ENCODE results near the gene PLSCR5. TPM values are rescaled to one million over a fixed set of nuclear protein-coding genes. Genes with fewer than 3 reads are reported as not detected.
A peak's percentile ranks its signal among the peaks of the same experiment; 100 is the strongest.

PLSCR5 gene
- total RNA-seq, 1 donor from 2014 or later, result not detected

- DNase-seq (ENCODE audit: low spot score) (no peak), ATAC-seq (no peak)
- intact Hi-C loops (cut with DNase I), result no loop called here
These were observed 14.6 kb downstream of the PLSCR5 start for GRCh38 chr3:146590521-146590920.

GRCh38 chr3:146589899-146590508 lies 15.1 kb downstream of the PLSCR5 start:
- peak; percentile 55 for ATAC-seq
- intact Hi-C loops (cut with DNase I), result no loop called here
- DNase-seq (ENCODE audit: low spot score), result no peak

- DNase-seq (ENCODE audit: low spot score) (no peak), ATAC-seq (no peak)
- intact Hi-C loops (cut with DNase I), result no loop called here
These were observed 20.0 kb downstream of the PLSCR5 start for GRCh38 chr3:146585156-146585555.

GRCh38 chr3:146581951-146582467 lies 23.1 kb downstream of the PLSCR5 start:
- intact Hi-C loops (cut with DNase I), result no loop called here
- DNase-seq (ENCODE audit: low spot score), result no peak
- ATAC-seq, result no peak

- intact Hi-C loops (cut with DNase I), result no loop called here
- ATAC-seq, result no peak
- DNase-seq (ENCODE audit: low spot score), result no peak
These were observed 24.0 kb downstream of the PLSCR5 start for GRCh38 chr3:146581080-146581601.

- intact Hi-C loops (cut with DNase I), result no loop called here
- DNase-seq (ENCODE audit: low spot score), result no peak
- peak; percentile 70 for ATAC-seq
These were observed 27.5 kb downstream of the PLSCR5 start for GRCh38 chr3:146577662-146578061.

- intact Hi-C loops (cut with DNase I), result no loop called here
- DNase-seq (ENCODE audit: low spot score) (no peak), ATAC-seq (no peak)
These were observed 29.5 kb downstream of the PLSCR5 start for GRCh38 chr3:146575636-146576035.

- intact Hi-C loops (cut with DNase I), result no loop called here
- ATAC-seq (no peak), DNase-seq (ENCODE audit: low spot score) (no peak)
These were observed 31.0 kb downstream of the PLSCR5 start for GRCh38 chr3:146574173-146574572.

GRCh38 chr3:146569314-146569713 lies 35.8 kb downstream of the PLSCR5 start:
- intact Hi-C loops (cut with DNase I), result no loop called here
- ATAC-seq (no peak), DNase-seq (ENCODE audit: low spot score) (no peak)

GRCh38 chr3:146566138-146566537 lies 39.0 kb downstream of the PLSCR5 start:
- DNase-seq (ENCODE audit: low spot score), result no peak
- no peak for ATAC-seq
- intact Hi-C loops (cut with DNase I), result no loop called here

GRCh38 chr3:146561879-146562278 lies 43.3 kb downstream of the PLSCR5 start:
- no peak for DNase-seq (ENCODE audit: low spot score)
- ATAC-seq, result no peak
- intact Hi-C loops (cut with DNase I), result no loop called here

- no peak for ATAC-seq
- DNase-seq (ENCODE audit: low spot score), result no peak
- intact Hi-C loops (cut with DNase I), result no loop called here
These were observed 43.7 kb downstream of the PLSCR5 start for GRCh38 chr3:146561463-146561862.

- intact Hi-C loops (cut with DNase I), result no loop called here
- ATAC-seq, result no peak
- DNase-seq (ENCODE audit: low spot score), result no peak
These were observed 44.5 kb downstream of the PLSCR5 start for GRCh38 chr3:146560678-146561077.

- intact Hi-C loops (cut with DNase I), result no loop called here
- DNase-seq (ENCODE audit: low spot score) (no peak), ATAC-seq (no peak)
These were observed 45.8 kb downstream of the PLSCR5 start for GRCh38 chr3:146559388-146559787.

- intact Hi-C loops (cut with DNase I), result no loop called here
- no peak for ATAC-seq
- DNase-seq (ENCODE audit: low spot score), result no peak
These were observed 46.4 kb downstream of the PLSCR5 start for GRCh38 chr3:146558781-146559180.

- intact Hi-C loops (cut with DNase I), result no loop called here
- no peak for DNase-seq (ENCODE audit: low spot score)
- ATAC-seq, result no peak
These were observed 47.4 kb downstream of the PLSCR5 start for GRCh38 chr3:146557745-146558144.

GRCh38 chr3:146555311-146555710 lies 49.8 kb downstream of the PLSCR5 start:
- DNase-seq (ENCODE audit: low spot score) (no peak), ATAC-seq (no peak)
- intact Hi-C loops (cut with DNase I), result no loop called here

- intact Hi-C loops (cut with DNase I), result no loop called here
- no peak for DNase-seq (ENCODE audit: low spot score)
- no peak for ATAC-seq
These were observed 50.9 kb downstream of the PLSCR5 start for GRCh38 chr3:146554151-146554760.

- DNase-seq (ENCODE audit: low spot score) (no peak), ATAC-seq (no peak)
- intact Hi-C loops (cut with DNase I), result no loop called here
These were observed 54.2 kb downstream of the PLSCR5 start for GRCh38 chr3:146550743-146551510.

- ATAC-seq (no peak), DNase-seq (ENCODE audit: low spot score) (no peak)
- intact Hi-C loops (cut with DNase I), result no loop called here
These were observed 55.0 kb downstream of the PLSCR5 start for GRCh38 chr3:146550070-146550615.

Data from sciatic nerve (tissue), 2 donors.